Nephron (organoid): ENCODE measurements around the gene KHDC1L.

Experiments used
- H3K27ac Mint-ChIP-seq, 3 experiments: 2 replicates each; pipeline ENCODE4 v1.8.0; 2020; ENCODE audit warnings: mixed read lengths in 3 of 3, mild to moderate bottlenecking in 2 of 3, moderate library complexity in 1 of 3
- H3K27me3 Mint-ChIP-seq: 2 replicates; pipeline ENCODE4 v1.8.0; 2021; ENCODE audit warnings: low read depth, mild to moderate bottlenecking, moderate library complexity, mixed read lengths
- H3K36me3 Mint-ChIP-seq: 2 replicates; pipeline ENCODE4 v1.8.0; 2020; ENCODE audit warnings: low read depth, mixed read lengths
- H3K4me1 Mint-ChIP-seq: 2 replicates; pipeline ENCODE4 v1.8.0; 2020; ENCODE audit warnings: mixed read lengths
- H3K4me3 Mint-ChIP-seq, 3 experiments: 2 replicates each; pipeline ENCODE4 v1.8.0; 2020; ENCODE audit warnings: mild to moderate bottlenecking in 3 of 3, mixed read lengths in 3 of 3, moderate library complexity in 2 of 3
- H3K9me3 Mint-ChIP-seq: 2 replicates; pipeline ENCODE4 v1.8.0; 2020; ENCODE audit warnings: mixed read lengths
- TF ChIP-seq, protein P1 (sequence below), 3 experiments: fragments of 200-600 bp; sonication (generic); IDR thresholded peaks; one replicate each; pipeline ENCODE4 v1.5.0; 2021; ENCODE audit warnings: antibody characterized with exemption in 3 of 3; ENCODE audit not compliant: unreplicated experiment in 3 of 3

Gene KHDC1L

DNA sequence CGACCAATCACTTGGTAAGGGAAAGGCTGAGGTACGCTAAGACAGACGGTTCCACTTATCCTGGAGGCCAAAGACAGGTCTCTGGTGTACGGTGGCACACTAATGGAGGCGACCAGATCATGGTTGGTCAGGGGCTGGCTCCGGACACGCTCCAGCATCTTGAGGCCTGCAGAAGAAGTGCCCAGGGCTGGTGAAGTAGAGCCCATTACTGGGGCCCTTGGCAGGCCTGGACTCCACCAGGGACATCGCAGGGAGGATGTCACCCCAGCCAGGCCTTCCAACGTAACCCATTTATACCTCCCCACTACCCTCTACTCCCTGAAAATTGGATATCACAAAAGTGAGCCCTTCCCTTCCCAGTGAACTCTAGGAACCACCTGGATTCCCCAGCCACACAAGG lies 16.2 kb downstream of the KHDC1L start:
- peaks cover 4% of the 10 kb centered on the region for H3K9me3 Mint-ChIP-seq
- no peak overlapping the region for H3K4me3 Mint-ChIP-seq
- TF ChIP-seq, protein P1, sequence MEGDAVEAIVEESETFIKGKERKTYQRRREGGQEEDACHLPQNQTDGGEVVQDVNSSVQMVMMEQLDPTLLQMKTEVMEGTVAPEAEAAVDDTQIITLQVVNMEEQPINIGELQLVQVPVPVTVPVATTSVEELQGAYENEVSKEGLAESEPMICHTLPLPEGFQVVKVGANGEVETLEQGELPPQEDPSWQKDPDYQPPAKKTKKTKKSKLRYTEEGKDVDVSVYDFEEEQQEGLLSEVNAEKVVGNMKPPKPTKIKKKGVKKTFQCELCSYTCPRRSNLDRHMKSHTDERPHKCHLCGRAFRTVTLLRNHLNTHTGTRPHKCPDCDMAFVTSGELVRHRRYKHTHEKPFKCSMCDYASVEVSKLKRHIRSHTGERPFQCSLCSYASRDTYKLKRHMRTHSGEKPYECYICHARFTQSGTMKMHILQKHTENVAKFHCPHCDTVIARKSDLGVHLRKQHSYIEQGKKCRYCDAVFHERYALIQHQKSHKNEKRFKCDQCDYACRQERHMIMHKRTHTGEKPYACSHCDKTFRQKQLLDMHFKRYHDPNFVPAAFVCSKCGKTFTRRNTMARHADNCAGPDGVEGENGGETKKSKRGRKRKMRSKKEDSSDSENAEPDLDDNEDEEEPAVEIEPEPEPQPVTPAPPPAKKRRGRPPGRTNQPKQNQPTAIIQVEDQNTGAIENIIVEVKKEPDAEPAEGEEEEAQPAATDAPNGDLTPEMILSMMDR (IDR thresholded peaks at IDR 0.05; ENCODE audit: unreplicated experiment in 3 of 3): no peak
- H3K27ac Mint-ChIP-seq: no peak overlapping the region
- H3K36me3 Mint-ChIP-seq: no peaks in the 10 kb centered on the region
- no peaks in the 10 kb centered on the region for H3K4me1 Mint-ChIP-seq
- no peaks in the 10 kb centered on the region for H3K27me3 Mint-ChIP-seq

DNA sequence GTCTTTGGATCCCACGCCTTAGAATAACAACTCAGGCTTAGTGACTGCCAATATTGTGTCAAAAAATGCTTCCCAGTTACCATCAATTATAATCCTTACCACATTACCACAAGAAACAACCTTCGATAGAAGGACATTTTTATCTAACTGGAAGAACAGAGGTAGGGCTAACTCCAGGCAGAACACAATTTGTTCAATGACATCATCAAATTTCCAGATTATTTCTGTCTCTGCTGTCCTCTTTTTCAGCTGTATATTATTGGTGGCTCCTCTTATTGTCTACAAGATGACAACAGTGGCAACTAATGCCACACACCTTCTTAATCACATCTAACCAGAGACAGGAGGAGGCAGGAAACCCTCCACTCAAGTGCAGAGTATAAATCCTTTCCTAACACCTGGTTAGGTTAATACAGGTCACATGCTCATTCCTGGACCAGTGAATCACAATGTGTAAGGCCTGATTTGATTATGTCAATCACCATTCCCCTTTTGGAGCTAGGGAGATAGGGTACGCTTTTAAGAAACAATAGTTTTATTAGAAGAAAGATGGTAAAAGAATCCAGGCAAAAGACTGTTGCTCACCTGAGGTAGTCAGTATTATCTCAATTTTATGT lies 18.0 kb downstream of the KHDC1L start:
- Mint-ChIP-seq H3K4me1 (no peaks in the 10 kb centered on the region), H3K27ac (no peak overlapping the region), H3K27me3 (no peaks in the 10 kb centered on the region), H3K36me3 (no peaks in the 10 kb centered on the region), H3K9me3 (peaks cover 4% of the 10 kb centered on the region), H3K4me3 (no peak overlapping the region)
- TF ChIP-seq, protein P1 (IDR thresholded peaks at IDR 0.05; ENCODE audit: unreplicated experiment in 3 of 3): no peak

DNA sequence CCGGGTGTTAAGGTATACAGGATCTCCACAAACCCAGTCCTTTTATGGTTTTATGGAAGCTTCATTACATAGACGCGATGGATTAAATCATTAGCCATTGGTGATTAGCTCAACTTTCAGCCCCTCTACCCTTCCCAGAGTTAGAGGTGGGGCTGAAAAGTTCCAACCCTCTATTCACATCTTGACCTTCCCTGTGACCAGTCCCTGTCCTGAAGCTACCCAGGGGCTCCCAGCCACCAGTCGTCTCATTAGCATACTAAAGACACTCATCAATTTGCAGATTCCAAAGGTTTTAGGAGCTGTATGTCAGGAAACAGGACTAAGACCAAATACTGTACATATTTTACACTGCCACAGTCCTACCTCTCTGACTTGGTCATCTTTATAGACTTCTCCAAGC lies 21.0 kb downstream of the KHDC1L start:
- Mint-ChIP-seq H3K4me1 (no peaks in the 10 kb centered on the region), H3K36me3 (no peaks in the 10 kb centered on the region), H3K27me3 (peaks cover 4% of the 10 kb centered on the region), H3K4me3 (no peak overlapping the region), H3K27ac (no peak overlapping the region), H3K9me3 (peaks cover 4% of the 10 kb centered on the region)
- TF ChIP-seq, protein P1 (IDR thresholded peaks at IDR 0.05; ENCODE audit: unreplicated experiment in 3 of 3): no peak

DNA sequence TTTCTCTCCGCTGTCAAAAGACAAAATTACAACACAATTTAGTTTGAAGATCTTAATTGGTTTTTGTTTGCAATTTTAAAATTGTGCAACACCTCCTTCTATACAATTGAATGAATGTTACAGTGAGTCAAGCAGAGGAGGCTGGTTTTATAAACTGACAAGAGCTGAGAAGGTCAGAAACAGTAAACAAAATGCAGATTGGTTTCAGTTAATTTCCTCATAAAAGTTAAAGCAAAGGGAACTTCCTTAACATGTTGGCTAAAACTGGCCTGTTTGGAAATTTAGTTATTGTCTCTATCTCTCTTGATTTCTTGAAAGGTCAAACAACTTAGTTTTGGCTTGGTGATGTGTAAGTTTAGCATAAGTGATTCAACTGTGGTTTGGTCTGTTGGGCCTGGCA lies 22.2 kb downstream of the KHDC1L start:
- Mint-ChIP-seq H3K9me3 (peaks cover 4% of the 10 kb centered on the region), H3K27me3 (peaks cover 4% of the 10 kb centered on the region), H3K27ac (no peak overlapping the region), H3K4me3 (no peak overlapping the region), H3K36me3 (no peaks in the 10 kb centered on the region), H3K4me1 (no peaks in the 10 kb centered on the region)
- TF ChIP-seq, protein P1 (IDR thresholded peaks at IDR 0.05; ENCODE audit: unreplicated experiment in 3 of 3): no peak

DNA sequence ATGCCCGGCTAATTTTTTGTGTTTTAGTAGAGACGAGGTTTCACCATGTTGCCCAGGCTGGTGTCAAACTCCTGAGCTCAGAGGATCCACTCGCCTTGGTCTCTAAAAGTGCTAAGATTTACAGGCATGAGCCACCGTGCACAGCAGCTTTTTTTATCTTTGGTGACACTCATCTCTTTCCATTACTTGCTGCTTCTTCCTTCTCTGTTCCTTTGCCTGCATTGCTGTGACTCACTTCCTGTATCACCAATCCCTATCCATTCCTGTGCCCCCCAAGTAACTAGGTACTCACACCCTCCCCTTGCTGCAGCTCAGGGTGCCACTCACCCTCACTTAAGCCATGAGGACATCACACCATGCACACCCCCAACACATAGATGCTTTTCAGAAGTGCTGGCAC lies 24.6 kb downstream of the KHDC1L start:
- Mint-ChIP-seq H3K4me3 (no peak overlapping the region), H3K27me3 (peaks cover 4% of the 10 kb centered on the region), H3K27ac (no peak overlapping the region), H3K4me1 (no peaks in the 10 kb centered on the region), H3K9me3 (peaks cover 4% of the 10 kb centered on the region), H3K36me3 (no peaks in the 10 kb centered on the region)
- TF ChIP-seq, protein P1 (IDR thresholded peaks at IDR 0.05; ENCODE audit: unreplicated experiment in 3 of 3): no peak

DNA sequence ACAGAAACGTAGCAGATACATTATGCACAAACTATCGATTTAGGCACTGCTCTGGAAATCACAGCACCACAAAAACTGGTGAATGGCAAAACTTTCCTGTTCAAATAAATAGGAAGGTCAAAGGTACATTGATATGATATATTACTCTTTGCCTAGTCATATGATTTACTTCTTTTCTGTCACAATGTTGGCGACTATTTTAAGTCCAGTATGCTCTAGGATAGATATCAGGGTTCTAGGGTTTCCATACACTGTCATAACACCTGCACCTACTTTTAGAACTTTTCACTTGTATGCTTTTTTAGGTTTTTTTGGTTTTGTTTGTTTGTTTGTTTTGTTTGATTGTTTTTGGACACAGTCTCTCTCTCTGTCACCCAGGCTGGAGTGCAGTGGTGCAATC lies 25.0 kb downstream of the KHDC1L start:
- peaks cover 4% of the 10 kb centered on the region for H3K9me3 Mint-ChIP-seq
- TF ChIP-seq, protein P1 (IDR thresholded peaks at IDR 0.05; ENCODE audit: unreplicated experiment in 3 of 3): no peak
- no peaks in the 10 kb centered on the region for H3K4me1 Mint-ChIP-seq
- H3K4me3 Mint-ChIP-seq: no peak overlapping the region
- H3K27ac Mint-ChIP-seq: no peak overlapping the region
- H3K27me3 Mint-ChIP-seq: peaks cover 4% of the 10 kb centered on the region
- H3K36me3 Mint-ChIP-seq: no peaks in the 10 kb centered on the region
